Subcutaneous adipose tissue (tissue), 4 donors: ENCODE measurements around the gene MBD5. TPM values are rescaled to one million over a fixed set of nuclear protein-coding genes. Genes with fewer than 3 reads are reported as not detected.

Experiments used
- total RNA-seq, 4 donors: library from RNA; depleted of rRNA; stranded (reverse); fragments of >200 nt; gene quantifications; one replicate each; pipeline ENCODE4 v1.1.0, GENCODE V29; 2016
- TF ChIP-seq, protein P1 (sequence below): fragments of 450-650 bp; IDR thresholded peaks from one replicate; pipeline ENCODE4 v1.5.1; 2016; ENCODE audit warnings: low read depth, mild to moderate bottlenecking, control low read depth, antibody characterized with exemption, moderate library complexity

The MBD5 gene
- total RNA-seq, 4 donors from 2014 or later: 29.4 to 35.0 (median 32.9) TPM

GRCh38 chr2:148552675-148553331 lies 531.9 kb downstream of the MBD5 start:
- TF ChIP-seq, protein P1, sequence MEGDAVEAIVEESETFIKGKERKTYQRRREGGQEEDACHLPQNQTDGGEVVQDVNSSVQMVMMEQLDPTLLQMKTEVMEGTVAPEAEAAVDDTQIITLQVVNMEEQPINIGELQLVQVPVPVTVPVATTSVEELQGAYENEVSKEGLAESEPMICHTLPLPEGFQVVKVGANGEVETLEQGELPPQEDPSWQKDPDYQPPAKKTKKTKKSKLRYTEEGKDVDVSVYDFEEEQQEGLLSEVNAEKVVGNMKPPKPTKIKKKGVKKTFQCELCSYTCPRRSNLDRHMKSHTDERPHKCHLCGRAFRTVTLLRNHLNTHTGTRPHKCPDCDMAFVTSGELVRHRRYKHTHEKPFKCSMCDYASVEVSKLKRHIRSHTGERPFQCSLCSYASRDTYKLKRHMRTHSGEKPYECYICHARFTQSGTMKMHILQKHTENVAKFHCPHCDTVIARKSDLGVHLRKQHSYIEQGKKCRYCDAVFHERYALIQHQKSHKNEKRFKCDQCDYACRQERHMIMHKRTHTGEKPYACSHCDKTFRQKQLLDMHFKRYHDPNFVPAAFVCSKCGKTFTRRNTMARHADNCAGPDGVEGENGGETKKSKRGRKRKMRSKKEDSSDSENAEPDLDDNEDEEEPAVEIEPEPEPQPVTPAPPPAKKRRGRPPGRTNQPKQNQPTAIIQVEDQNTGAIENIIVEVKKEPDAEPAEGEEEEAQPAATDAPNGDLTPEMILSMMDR: no peak

DNA sequence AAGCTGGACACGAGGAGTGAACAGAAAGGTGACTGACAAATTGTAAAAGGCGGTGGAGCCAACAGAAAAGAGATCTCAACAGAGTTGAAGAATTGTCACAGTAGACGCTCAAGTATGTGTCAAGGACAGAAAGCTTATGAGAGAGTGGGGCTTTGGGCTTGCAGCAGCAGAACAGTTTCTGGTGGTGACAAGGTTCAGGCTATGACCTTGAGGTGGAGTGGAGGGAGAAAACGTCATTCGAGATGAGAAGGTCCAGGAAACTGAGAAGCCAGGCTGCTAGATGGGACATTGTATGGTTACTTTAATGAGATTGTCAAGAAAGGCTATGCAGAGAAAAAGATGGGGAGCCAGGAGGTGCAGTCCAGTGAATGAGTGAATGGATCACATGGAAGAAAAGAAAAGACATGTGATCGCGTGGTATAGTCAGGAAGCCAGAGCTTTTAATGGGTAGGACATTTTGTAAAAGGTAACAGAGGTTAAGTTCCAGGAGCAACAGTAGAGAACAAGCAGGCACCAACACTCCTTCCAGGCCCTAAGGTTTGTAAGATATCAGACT lies 532.5 kb downstream of the MBD5 start:
- TF ChIP-seq, protein P1: no peak

GRCh38 chr2:148554459-148555247 lies 533.8 kb downstream of the MBD5 start:
- TF ChIP-seq, protein P1: no peak

DNA sequence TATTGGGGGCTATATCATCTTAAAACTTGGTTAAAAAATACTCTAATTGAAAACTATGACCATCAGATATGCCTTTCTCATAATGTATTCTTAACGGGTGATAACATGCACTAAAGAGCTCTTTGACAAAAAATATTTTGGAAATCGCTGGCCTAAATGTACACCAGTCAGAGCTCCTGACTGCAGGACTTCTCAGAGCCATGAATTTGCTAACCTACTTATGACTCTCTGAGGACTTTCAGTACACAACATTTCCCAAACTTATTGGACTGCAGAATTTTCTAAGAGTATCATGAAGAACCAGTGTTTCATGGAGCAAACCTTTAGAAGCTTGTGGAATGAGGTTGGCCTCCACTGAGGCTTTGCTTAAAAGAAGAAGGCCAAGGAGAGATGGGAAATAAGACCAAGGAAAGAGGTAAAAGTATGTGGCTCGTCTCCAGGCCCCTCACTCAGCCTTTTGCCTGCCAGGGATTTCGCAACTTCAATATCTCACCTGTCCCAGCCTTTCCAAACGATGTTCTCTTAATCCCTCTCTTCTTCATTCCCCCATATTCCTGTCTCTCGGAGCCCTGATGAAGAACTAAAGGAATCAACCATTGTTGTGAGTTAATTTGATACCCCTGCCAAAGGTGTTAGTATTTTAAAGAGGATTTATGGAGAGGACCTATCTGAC lies 534.9 kb downstream of the MBD5 start:
- TF ChIP-seq, protein P1: no peak

DNA sequence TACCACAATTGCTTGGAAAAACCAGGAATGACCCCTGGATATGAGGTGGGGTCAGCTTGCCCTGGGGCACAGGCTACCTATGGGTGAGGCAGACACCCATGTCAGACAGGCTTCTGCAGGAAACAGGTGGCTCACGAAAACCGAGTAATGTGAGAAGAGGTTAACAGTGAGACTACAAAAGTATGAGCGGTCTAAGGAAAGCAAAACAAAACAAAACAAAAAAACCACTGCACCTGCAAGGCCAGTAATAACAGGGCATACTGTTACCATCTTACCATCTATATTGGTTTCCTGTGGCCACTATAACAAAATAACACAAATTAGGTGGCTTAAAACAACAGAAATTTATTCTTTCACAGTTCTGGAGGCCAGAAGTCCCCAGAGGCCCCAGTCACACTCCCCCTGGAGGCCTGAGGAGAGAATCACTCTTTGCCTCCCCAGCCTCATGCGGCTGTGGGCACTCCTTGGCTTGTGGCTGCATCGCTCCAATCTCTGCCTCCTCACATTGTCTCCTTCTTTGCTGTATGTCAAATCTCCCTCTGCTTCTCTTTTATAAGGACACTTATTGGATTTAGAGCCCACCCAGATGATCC lies 537.0 kb downstream of the MBD5 start:
- TF ChIP-seq, protein P1: no peak

DNA sequence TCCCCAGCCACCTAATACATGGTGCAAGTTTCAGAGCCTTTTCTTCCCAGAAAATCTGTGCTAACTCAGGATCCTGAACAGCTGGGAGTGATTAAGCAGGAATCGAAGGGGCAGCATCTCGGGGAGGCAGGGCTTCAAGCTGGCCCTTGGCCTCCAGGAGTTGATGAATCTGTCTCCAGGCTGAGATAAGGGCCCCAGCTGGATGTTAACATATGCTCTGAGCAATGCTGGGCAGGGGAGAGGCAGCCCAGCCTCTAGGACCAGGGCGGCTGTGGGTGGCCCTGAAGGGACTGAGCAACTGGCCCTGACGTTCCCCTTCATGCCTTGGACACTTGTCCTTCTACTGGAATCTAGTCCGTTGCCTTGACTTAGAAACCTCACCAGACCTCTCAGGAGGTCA lies 539.6 kb downstream of the MBD5 start:
- TF ChIP-seq, protein P1: no peak

- TF ChIP-seq, protein P1: no peak
Observed at GRCh38 chr2:148561389-148561788, 540.5 kb downstream of the MBD5 start.
